Adrenal gland (tissue), 12 donors: ENCODE data around the gene IFNGR2. TPM values are rescaled to one million over a fixed set of nuclear protein-coding genes. Genes with fewer than 3 reads are reported as not detected.

Source experiments
- DNase-seq, 7 donors: peaks; one replicate each; pipeline ENCODE4 v3.0.0-alpha.2; 2019 to 2020
- H3K27ac ChIP-seq, 5 donors: fragments of 200-600 bp; sonication (generic) in 4 of 5; 1 replicate in 3 of 5; 2 replicates in 2 of 5; pipeline versions ENCODE4 v1.5.1 to v1.8.0; 2016 to 2020; ENCODE audit warnings: mild to moderate bottlenecking in 1 of 5
- H3K27me3 ChIP-seq: fragments of 200-600 bp; 2 replicates; pipeline ENCODE4 v1.8.0; 2021
- H3K36me3 ChIP-seq, 2 donors: fragments of 200-600 bp; replicated peaks in 1 of 2; 1 replicate in 1 of 2; 2 replicates in 1 of 2; pipeline versions ENCODE4 v1.5.1 to v1.8.0; 2018 to 2022
- H3K4me1 ChIP-seq, 2 donors: fragments of 200-600 bp; replicated peaks in 1 of 2; 1 replicate in 1 of 2; 2 replicates in 1 of 2; pipeline versions ENCODE4 v1.5.1 to v1.8.0; 2018 to 2021
- H3K4me3 ChIP-seq, 4 donors: fragments of 200-600 bp; sonication (generic) in 3 of 4; one replicate each; pipeline ENCODE4 v1.5.1; 2016 to 2018
- H3K9me3 ChIP-seq, 3 donors: fragments of 200-600 bp; sonication (generic) in 1 of 3; replicated peaks in 1 of 3; 1 replicate in 2 of 3; 2 replicates in 1 of 3; pipeline versions ENCODE4 v1.5.1 to v1.8.0; 2016 to 2021
- POLR2A ChIP-seq, 2 donors: fragments of 450-650 bp; IDR thresholded peaks; one replicate each; pipeline ENCODE4 v1.6.1; 2017; ENCODE audit warnings: antibody characterized with exemption in 2 of 2, mild to moderate bottlenecking in 2 of 2, moderate library complexity in 1 of 2
- WGBS, 4 donors: extraction: QIAGEN DNeasy Blood & Tissue Kit in 2 of 4; methylation state at CpG; one replicate each; pipeline versions ENCODE4 v1.1.5 to v1.1.7; 2013 to 2017; 5-methylcytosine and 5-hydroxymethylcytosine counted together
- intact Hi-C, 2 donors: fragments of 100-400 bp; cut with DNase I; formaldehyde crosslinking; loops; one replicate each; pipeline versions ENCODE4 v1.14.1 to v1.15.0; 2022 to 2023
- polyA plus RNA-seq, 3 donors: library from polyadenylated mRNA; stranded (reverse); fragments of 200-250 nt in 2 of 3; fragments of 350-450 nt in 1 of 3; fragmentation: Illumina TruSeq in 1 of 3; extraction: RNeasy Lipid Tissue Mini Kit (QIAGEN cat#74804) in 1 of 3; gene quantifications; one replicate each; pipeline ENCODE4 v1.2.3, GENCODE V29; 2013 to 2014
- total RNA-seq, 9 donors: library from RNA; depleted of rRNA in 4 of 9; stranded (reverse); fragments of >200 nt in 4 of 9; fragments of 120-200 nt in 1 of 9; fragmentation: NEBNext Ultra II Directional in 1 of 9; extraction: Animal tissue kit (Norgen Biotek cat#: 25700) in 1 of 9; gene quantifications; one replicate each; pipeline versions ENCODE4 v1.1.0 to v1.2.4, GENCODE V29; 2013 to 2023
- TF ChIP-seq, protein P1 (sequence below), 6 experiments: fragments of 450-650 bp in 4 of 6; fragments of 200-600 bp in 2 of 6; sonication (generic) in 1 of 6; IDR thresholded peaks; 1 replicate in 5 of 6; 2 replicates in 1 of 6; pipeline versions ENCODE4 v1.5.1 to v1.8.0; 2016 to 2021; ENCODE audit warnings: antibody characterized with exemption in 6 of 6, mild to moderate bottlenecking in 2 of 6, moderate library complexity in 1 of 6
- donor health status: healthy with polysubstance abuse.
- donor health status: Bipolar disorder and iron deficiency.
- donor health status: DM: yes; HTN: yes; CAD: no.
- donor health status: DM: no; HTN: no; CAD: no.
- donor health status: DM: no; HTN: no; CAD: no.
- donor health status: DM: yes; HTN: yes; CAD: no.

IFNGR2 gene
- total and polyA plus RNA-seq, 12 donors = 44.5 to 87.4 (median 59.4) TPM

- 81 to 100% (median 92%) methylated on average over 2 to 5 of the region's 5 CpGs for WGBS, 4 donors
- Histone ChIP-seq H3K4me1 (no peaks in the 10 kb centered on the region), H3K27ac (no peak overlapping the region), H3K36me3 (no peaks in the 10 kb centered on the region), H3K9me3 (no peaks in the 10 kb centered on the region), H3K4me3 (no peak overlapping the region), H3K27me3 (no peaks in the 10 kb centered on the region)
- intact Hi-C loops = no loop called here
- TF ChIP-seq, protein P1, sequence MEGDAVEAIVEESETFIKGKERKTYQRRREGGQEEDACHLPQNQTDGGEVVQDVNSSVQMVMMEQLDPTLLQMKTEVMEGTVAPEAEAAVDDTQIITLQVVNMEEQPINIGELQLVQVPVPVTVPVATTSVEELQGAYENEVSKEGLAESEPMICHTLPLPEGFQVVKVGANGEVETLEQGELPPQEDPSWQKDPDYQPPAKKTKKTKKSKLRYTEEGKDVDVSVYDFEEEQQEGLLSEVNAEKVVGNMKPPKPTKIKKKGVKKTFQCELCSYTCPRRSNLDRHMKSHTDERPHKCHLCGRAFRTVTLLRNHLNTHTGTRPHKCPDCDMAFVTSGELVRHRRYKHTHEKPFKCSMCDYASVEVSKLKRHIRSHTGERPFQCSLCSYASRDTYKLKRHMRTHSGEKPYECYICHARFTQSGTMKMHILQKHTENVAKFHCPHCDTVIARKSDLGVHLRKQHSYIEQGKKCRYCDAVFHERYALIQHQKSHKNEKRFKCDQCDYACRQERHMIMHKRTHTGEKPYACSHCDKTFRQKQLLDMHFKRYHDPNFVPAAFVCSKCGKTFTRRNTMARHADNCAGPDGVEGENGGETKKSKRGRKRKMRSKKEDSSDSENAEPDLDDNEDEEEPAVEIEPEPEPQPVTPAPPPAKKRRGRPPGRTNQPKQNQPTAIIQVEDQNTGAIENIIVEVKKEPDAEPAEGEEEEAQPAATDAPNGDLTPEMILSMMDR (IDR thresholded peaks at IDR 0.05) = no peak
- no peak for TF ChIP-seq POLR2A (IDR thresholded peaks at IDR 0.05)
- no peak for DNase-seq
Observed at GRCh38 chr21:33398361-33398760, 4.9 kb upstream of the IFNGR2 start.

- H3K27ac ChIP-seq = peak overlapping the region in 3 of 5 donors; percentile 65 to 94 (median 81)
- H3K4me3 ChIP-seq = no peak overlapping the region
- H3K4me1 ChIP-seq = peaks cover 6 to 14% of the 10 kb centered on the region in 2 donors
- WGBS, 4 donors = 70 to 77% (median 72%) methylated on average over 6 of the region's 6 CpGs
- no peaks in the 10 kb centered on the region for H3K9me3 ChIP-seq
- intact Hi-C loops = no loop called here
- H3K27me3 ChIP-seq = no peaks in the 10 kb centered on the region
- no peak for DNase-seq
- no peak for TF ChIP-seq POLR2A (IDR thresholded peaks at IDR 0.05)
- TF ChIP-seq, protein P1 (IDR thresholded peaks at IDR 0.05) = no peak
- H3K36me3 ChIP-seq = no peaks in the 10 kb centered on the region
Observed at GRCh38 chr21:33401630-33401992, 1.6 kb upstream of the IFNGR2 start.

- DNase-seq = peak; percentile 52 to 82 (median 66)
- peak overlapping the region; percentile 64 to 99 (median 90) for H3K27ac ChIP-seq
- H3K27me3 ChIP-seq = no peaks in the 10 kb centered on the region
- H3K9me3 ChIP-seq = no peaks in the 10 kb centered on the region
- TF ChIP-seq POLR2A (IDR thresholded peaks at IDR 0.05) = peak; percentile 37 to 63
- TF ChIP-seq, protein P1 (IDR thresholded peaks at IDR 0.05) = no peak
- WGBS, 4 donors = 38 to 50% (median 49%) methylated on average over 43 to 45 of the region's 45 CpGs
- no peaks in the 10 kb centered on the region for H3K36me3 ChIP-seq
- intact Hi-C loops = no loop called here
- peak overlapping the region in 2 of 4 donors; percentile 90 to 97 for H3K4me3 ChIP-seq
- peaks cover 6 to 14% of the 10 kb centered on the region in 2 donors for H3K4me1 ChIP-seq
Observed at GRCh38 chr21:33402001-33402979, 923 bp upstream of the IFNGR2 start.

DNA sequence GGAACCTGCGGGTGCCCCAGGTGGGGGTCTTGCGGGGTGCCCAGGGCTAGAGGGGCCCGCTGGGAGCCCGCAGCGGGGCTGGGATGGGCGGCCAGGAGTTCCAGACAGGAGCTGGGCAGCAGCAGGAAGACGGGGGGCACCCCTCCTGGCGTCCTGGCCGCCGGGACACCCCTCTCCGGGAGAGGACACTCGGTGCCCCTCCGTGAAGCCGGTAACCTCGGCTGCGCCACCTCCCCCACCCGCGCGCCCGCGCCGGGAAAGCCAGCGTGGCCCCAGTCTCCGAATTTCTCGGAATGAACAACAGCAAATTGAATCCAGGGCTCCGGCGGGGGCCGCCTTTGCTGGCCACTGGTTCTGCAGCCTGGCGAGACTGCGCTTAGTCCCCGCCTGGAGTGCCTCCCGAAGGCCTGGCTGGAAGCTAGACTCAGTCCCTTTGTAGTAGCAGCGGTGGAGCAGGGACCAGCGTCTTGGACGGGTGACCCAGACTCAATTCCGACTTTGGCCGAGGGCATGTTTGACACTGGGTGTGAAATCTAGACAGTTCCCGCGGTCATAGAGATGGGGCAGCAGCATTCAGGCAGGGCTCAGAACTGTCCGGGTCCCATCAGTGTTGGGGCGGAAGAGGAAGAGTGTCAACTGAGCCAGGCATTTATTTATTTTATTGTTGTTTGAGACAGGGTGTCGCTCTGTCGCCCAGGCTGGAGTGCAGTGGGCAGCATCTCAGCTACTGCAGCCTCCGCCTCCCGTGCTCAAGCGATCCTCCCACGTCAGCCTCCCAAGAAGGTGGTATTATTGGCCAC lies 773 bp downstream of the IFNGR2 start:
- H3K4me1 ChIP-seq = peaks cover 6 to 14% of the 10 kb centered on the region in 2 donors
- peak; percentile 61 to 81 (median 74) for DNase-seq

More for the DNA sequence above, 773 bp downstream of the IFNGR2 start:
- Histone ChIP-seq H3K9me3 (no peaks in the 10 kb centered on the region), H3K27me3 (no peaks in the 10 kb centered on the region), H3K4me3 (peak overlapping the region; percentile 3 to 97 (median 76)), H3K27ac (peak overlapping the region; percentile 76 to 99 (median 90)), H3K36me3 (no peaks in the 10 kb centered on the region)
- intact Hi-C loops = no loop called here
- 4 to 7% (median 6%) methylated on average over 19 to 47 of the region's 47 CpGs for WGBS, 4 donors
- TF ChIP-seq POLR2A (IDR thresholded peaks at IDR 0.05) = peak in 1 of 2 donors; percentile 41
- TF ChIP-seq, protein P1 (IDR thresholded peaks at IDR 0.05) = peak in 2 of 6 experiments; percentile 3 to 14
